GM18858 (cell line): ENCODE data around the gene LMLN.
"Not testable (repeated sequence)": the region's sequence is repeated elsewhere in the genome, so short reads cannot be mapped to it uniquely, and the experiment has no call there.

ENCODE experiments used
- ATAC-seq: cut with Tn5 transposase; IDR thresholded peaks from one replicate; pipeline ENCODE4 v1.9.1; 2021; ENCODE audit not compliant: unreplicated experiment

Gene LMLN, protein sequence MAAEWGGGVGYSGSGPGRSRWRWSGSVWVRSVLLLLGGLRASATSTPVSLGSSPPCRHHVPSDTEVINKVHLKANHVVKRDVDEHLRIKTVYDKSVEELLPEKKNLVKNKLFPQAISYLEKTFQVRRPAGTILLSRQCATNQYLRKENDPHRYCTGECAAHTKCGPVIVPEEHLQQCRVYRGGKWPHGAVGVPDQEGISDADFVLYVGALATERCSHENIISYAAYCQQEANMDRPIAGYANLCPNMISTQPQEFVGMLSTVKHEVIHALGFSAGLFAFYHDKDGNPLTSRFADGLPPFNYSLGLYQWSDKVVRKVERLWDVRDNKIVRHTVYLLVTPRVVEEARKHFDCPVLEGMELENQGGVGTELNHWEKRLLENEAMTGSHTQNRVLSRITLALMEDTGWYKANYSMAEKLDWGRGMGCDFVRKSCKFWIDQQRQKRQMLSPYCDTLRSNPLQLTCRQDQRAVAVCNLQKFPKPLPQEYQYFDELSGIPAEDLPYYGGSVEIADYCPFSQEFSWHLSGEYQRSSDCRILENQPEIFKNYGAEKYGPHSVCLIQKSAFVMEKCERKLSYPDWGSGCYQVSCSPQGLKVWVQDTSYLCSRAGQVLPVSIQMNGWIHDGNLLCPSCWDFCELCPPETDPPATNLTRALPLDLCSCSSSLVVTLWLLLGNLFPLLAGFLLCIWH

GRCh38 chr3:197959891-197960693, at the start of gene LMLN:
TSS of gene LMLN (plus strand) at chr3:197960217. CDS start at chr3:197960246, 29 bp downstream.
- ATAC-seq: peak; percentile 92

GRCh38 chr3:197912741-197913476, 47.1 kb upstream of the LMLN start:
- ATAC-seq: no peak

- no peak for ATAC-seq
These were observed 46.2 kb upstream of the LMLN start for GRCh38 chr3:197913641-197914380.

DNA sequence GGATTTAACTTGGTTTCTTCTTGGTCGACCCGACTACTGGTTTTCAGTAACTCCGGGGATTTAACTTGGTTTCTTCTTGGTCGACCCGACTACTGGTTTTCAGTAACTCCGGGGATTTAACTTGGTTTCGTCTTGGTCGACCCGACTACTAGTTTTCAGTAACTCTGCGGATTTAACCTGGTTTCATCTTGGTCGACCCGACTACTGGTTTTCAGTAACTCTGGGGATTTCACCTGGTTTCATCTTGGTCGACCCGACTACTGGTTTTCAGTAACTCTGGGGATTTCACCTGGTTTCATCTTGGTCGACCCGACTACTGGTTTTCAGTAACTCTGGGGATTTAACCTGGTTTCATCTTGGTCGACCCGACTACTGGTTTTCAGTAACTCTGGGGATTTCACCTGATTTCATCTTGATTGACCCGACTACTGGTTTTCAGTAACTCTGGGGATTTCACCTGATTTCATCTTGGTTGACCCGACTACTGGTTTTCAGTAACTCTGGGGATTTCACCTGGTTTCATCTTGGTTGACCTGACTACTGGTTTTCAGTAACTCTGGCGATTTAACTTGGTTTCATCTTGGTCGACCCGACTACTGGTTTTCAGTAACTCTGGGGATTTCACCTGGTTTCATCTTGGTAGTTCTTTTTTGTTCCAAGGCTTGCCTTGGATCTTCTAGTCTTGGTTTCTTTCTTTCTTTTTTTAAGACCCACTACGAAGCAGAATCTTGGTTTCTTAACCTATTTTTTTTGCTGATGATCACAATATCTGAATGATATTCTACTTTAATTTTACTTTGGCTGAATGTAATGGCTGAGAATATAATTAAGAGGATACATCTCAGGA, 38.4 kb upstream of the LMLN start:
- ATAC-seq: not testable (repeated sequence)

DNA sequence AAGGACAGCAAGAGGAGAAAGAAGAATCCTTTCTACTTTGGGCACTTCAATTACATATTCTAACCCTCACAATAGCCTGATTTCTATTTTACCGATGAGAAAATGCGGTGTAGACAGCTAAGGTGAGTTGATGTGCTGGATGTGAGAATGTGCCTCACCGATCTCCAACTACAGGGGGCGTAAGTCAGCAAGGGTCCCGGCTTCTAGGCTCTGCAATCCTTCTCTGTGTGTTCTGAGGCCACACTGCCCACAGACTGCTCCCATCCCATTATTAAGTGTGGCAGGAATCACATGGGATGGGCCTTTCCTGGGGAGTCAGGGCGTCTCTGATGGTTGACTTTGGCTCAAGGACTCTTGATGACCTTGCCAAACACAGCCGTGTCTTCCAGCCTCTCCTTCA, 33.6 kb upstream of the LMLN start:
- no peak for ATAC-seq

DNA sequence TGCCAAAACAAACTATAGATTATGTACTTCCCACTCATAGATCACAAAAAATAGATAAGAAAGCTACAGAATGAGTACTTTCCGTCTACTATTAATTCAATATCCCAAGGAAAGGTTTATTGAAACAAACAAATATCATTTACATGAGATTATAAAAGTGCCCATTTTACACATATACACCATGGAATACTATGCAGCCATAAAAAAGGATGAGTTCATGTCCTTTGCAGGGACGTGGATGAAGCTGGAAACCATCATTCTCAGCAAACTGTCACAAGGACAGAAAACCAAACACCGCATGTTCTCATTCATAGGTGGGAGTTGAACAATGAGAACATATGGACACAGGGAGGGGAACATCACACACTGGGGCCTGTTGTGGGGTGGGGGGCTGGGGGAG, 32.4 kb upstream of the LMLN start:
- not testable (repeated sequence) for ATAC-seq

DNA sequence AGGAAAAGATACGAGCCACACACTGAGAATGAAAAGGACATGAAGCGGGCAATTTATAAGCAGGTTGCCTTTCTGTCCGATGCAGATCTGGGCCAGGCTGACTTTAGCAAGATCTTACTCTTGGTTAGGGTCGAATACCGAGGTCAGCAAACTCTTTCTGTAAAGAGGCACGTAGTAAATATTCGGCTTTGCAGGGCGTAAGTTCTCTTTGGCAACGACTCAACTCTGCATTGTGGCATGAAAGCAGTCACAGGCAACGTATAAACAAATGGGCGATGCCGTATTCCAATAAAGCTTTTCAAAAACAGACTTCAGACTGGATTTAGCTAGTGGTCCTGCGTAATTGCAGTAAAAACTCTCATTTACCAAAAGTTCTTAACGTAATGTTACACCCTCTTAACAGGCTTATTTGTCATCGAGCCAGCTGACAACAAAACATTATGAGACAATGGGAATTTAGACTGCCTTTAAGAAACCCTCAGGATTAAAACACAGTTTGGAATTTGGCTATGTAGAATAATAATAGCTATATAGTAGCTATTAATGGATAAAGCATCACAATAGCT, 23.1 kb upstream of the LMLN start:
- no peak for ATAC-seq

DNA sequence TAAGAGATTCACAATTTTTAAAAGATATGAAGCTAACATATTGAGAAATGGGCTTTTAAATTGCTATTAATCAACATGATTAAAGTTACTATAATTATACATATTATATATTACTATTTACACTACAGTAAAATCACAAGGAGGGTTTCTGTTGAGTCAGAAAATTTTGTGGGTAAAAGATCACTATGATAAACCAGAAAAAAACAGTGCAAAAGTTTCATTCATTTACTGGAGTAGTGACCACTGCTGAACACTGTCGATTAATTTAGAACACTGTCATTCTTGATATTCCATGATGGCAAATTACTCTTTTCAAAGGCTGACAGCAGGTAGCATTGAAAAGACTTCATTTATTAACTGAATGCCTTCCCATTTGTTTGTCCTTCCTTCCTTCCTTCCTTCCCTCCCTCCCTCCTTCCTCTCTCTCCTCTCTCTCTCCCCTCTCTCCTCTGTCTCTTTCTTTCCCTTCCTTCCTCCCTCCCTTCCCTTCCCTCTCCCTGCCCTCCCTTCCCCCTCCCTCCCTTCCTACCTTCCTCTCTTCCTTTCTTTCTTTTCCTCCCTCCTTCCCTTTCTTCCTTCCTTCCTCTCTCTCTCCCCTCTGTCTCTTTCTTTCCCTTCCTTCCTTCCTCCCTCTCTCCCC, 19.2 kb upstream of the LMLN start:
- no peak for ATAC-seq

DNA sequence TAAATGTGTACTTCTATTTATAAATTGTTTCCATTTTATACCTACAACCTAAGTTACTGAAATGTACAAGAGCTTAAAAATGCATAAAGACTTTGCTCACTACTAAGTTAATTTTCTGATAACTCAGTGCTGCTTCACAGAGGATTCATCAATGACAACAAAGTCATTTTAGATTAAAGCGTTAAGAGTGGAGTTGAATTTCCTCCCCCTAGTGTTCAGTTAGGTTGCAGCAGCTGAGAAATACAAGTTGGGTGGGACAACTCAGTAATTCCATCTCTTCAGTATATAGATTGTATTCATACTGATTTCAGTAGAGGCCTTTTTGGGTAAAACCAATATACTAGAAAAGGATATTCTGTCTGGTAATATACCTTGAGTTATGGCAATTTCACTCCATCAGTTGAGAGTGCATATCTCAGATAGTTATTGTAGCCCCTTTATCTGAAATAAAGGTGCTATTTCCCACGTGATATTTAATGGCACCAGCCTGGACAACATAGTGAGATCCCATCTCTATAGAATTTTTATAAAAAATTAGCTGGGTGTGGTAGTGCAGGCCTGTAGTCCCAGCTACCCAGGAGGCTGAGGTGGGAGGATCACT, 17.0 kb upstream of the LMLN start:
- no peak for ATAC-seq

DNA sequence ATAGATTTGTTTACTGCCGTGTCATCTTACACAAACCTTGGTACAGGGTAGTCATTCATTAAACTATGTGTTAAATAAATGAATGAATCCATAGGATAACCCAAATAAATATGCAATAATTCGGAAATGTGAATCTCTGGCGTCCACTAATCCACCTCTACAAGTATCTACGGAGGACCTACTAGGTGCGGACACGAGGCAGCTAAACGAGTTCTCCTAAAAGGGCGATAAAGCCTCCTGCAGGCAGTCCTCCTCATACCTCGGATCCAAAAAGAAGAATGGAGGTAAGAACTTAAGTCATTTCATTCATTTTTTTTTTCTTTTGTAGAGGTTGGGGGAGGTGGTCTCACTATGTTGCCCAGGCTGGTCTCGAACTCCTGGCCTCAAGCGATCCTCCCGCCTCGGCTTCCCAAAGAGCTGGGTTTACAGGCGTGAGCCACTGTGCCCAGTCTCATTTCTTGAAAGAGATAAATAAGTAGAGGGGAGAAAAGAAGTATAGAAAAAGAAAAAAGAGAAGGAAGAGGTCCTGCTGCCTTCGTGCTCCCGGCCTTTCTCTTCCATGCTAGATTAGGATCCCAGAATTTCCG, 10.7 kb upstream of the LMLN start:
- no peak for ATAC-seq

DNA sequence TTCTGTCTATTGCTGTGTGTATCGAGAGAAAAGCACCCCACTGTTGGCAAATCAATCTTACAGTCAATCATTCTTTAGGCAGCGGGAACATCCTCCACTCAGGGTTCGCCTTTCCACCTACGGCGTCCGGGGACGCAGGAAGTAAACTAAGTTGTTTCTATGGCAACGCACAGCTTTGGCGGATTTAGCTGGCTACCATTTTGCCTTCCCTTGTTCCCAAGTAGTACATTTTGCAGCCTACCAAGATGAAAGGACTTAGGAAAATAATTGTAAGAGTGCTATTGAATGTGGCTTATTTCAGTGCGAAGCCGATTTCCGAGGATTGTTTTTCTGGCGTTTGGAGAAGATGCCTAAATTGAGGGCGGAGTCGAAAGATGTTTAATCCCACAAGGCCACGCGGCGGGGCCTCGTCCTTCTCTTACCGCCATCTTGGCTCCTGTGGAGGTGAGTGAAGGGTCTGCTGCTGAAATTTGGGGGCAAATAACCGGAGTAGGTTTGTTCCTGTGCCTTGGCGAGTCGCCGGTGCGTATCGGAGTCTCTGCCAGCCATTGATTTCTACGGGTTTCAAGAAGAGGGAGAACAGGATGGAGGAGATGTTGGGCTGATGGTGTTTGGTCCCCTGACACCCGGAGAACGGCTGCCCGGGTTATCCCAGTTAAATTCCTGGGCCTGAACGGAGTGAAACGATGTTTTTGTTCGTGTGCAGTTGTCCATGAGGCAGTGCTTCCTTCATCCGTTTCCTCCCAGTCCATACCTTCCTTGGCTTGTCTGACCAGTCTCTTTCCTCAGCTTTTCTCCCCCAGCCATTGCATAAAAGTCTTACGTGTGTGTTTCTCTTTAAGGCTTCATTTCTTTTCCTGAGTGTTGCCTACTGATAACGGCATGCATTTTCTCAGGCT, 10.0 kb upstream of the LMLN start, which contains the start of gene RPL35A:
RPL35A (plus strand) TSS at position 413 of the 899 bp plus-strand sequence. CDS start 778 bp downstream, outside the sequence.
- ATAC-seq: peak; percentile 87

- ATAC-seq: no peak
These were observed 9.3 kb upstream of the LMLN start for GRCh38 chr3:197950677-197951061.

DNA sequence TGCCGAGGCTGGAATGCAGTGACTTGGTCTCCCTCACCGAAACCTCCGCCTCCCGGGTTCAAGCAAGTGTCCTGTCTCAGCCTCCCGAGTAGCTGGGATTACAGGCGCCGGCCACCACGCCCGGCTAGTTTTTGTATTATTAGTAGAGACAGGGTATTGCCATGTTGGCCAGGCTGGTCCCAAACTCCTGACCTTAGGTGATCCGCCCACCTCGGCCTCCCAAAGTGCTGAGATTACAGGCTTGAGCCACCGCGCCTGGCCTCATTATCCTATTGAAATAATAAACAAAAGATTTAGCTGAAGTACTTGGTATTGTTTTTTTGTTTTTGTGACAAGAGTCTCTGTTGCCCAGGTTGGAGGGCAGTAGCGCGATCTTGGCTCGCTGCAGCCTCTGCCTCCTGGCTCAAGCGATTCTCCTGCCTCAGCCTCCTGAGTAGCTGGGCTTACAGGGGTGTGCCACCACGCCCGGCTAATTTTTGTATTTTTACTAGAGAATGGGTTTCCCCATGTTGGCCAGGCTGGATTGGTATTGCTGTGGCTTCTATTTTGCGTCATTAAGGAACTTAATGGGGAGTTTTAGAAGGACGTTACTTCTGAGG, 8.5 kb upstream of the LMLN start:
- ATAC-seq: no peak

- ATAC-seq: no peak
These were observed 7.6 kb upstream of the LMLN start for GRCh38 chr3:197952440-197952839.

- no peak for ATAC-seq
These were observed 6.7 kb upstream of the LMLN start for GRCh38 chr3:197953325-197953724.

DNA sequence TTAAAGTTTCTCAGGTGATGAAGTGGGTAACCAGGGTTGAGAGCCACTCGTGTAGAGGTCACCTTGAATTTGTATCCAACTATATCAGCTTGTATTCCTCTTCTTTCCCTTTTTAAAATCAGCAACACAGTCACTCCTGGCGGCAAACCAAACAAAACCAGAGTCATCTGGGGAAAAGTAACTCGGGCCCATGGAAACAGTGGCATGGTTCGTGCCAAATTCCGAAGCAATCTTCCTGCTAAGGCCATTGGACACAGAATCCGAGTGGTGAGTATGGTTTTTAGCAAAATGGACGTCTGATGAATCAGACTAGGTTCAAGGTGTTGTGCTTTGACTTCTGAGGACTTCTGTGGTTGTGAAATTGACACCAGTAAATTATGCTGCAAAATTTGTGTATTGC, 6.1 kb upstream of the LMLN start:
- no peak for ATAC-seq
